ENCODE data around the gene AMMECR1. TPM values are rescaled to one million over a fixed set of nuclear protein-coding genes. Genes with fewer than 3 reads are reported as not detected.

AMMECR1 gene
- total and polyA plus RNA-seq, 2 of the 8 experiments (the other 6 are each of a cell fraction or from before 2014, with no cell fraction given), result 10.2 to 21.2 TPM

GRCh38 chrX:110167952-110168451 is 149.9 kb downstream of the AMMECR1 start:
- Histone ChIP-seq H3K23ac (ENCODE audit: insufficient read length) (no peak overlapping the region), H3K27me3 (replicated peaks in 1 of 4; ENCODE audit: control insufficient read depth in 3 of 4, extremely low read depth in 1 of 4, insufficient read depth in 3 of 4, low read length in 3 of 4) (no peaks in the 10 kb centered on the region), H3K27ac (ENCODE audit: low read depth, low read length) (no peak overlapping the region), H3K4me2 (ENCODE audit: insufficient read depth in 1 of 2, low read depth in 2 of 2, low read length in 2 of 2) (no peak overlapping the region), H3K56ac (replicated peaks; ENCODE audit: insufficient read length, low read depth, low read length) (no peak overlapping the region), H4K20me1 (replicated peaks in 1 of 2; ENCODE audit: control insufficient read depth in 1 of 2, insufficient read depth in 2 of 2, low read length in 2 of 2) (peaks cover 0 to 4% of the 10 kb centered on the region in 2 experiments), H3K4ac (replicated peaks; ENCODE audit: insufficient read length, low read depth, low read length) (no peak overlapping the region), H3K9me3 (ENCODE audit: insufficient read depth in 2 of 2, low read depth in 1 of 2, low read length in 1 of 2) (no peaks in the 10 kb centered on the region), H3K14ac (ENCODE audit: insufficient read length) (no peak overlapping the region), H3K23me2 (ENCODE audit: low read depth, low read length) (no peaks in the 10 kb centered on the region), H4K5ac (ENCODE audit: insufficient read length, low read depth, low read length) (no peak overlapping the region), H3K79me2 (ENCODE audit: control insufficient read depth in 1 of 2, insufficient read depth in 2 of 2, low read length in 2 of 2) (no peaks in the 10 kb centered on the region), H2BK120ac (replicated peaks; ENCODE audit: low read depth, low read length) (no peak overlapping the region), H3K79me1 (ENCODE audit: low read depth, low read length) (no peaks in the 10 kb centered on the region), H2AFZ (ENCODE audit: low read length) (no peak overlapping the region), H4K8ac (ENCODE audit: extremely low read depth, insufficient read depth, low read length) (no peak overlapping the region), H2BK20ac (ENCODE audit: low read length) (no peak overlapping the region), H3K36me3 (ENCODE audit: control insufficient read depth in 2 of 4, insufficient read depth in 4 of 4, low read length in 3 of 4) (no peaks in the 10 kb centered on the region), H3K18ac (ENCODE audit: extremely low read depth, low read length) (no peak overlapping the region), H3K4me3 (ENCODE audit: extremely low read depth in 1 of 4, insufficient read depth in 2 of 4, low read depth in 3 of 4, low read length in 4 of 4) (no peak overlapping the region), H2AK5ac (ENCODE audit: low read depth, low read length) (0 out of 2 replicates have a peak overlapping the region, but pooled peaks have one; percentile 39), H2BK5ac (ENCODE audit: low read depth, low read length) (no peak overlapping the region), H3K9ac (replicated peaks in 1 of 4; ENCODE audit: extremely low read depth in 1 of 4, low read depth in 3 of 4, low read length in 3 of 4) (no peak overlapping the region), H2BK12ac (ENCODE audit: low read depth, low read length) (no peak overlapping the region), H3K4me1 (replicated peaks in 1 of 4; ENCODE audit: control insufficient read depth in 3 of 4, insufficient read depth in 4 of 4, low read length in 3 of 4) (0 out of 7 replicates have a peak, but pooled peaks cover 0 to 3% (median 0%) of the 10 kb centered on the region in 4 experiments), H4K91ac (replicated peaks; ENCODE audit: insufficient read length, low read length) (no peak overlapping the region), H2BK15ac (ENCODE audit: low read length) (no peak overlapping the region)
- DNase-seq (ENCODE audit: low read depth in 1 of 2, low spot score in 2 of 2) (peak in 1 of 2 experiments; percentile 75), FAIRE-seq (no peak)
- TF ChIP-seq SIX5 (IDR thresholded peaks at IDR 0.05; ENCODE audit: low read depth, low read length) (no peak), CTCF (IDR thresholded peaks at IDR 0.05; ENCODE audit: control extremely low read depth in 1 of 3, insufficient read depth in 1 of 3, low read depth in 1 of 3, low read length in 3 of 3) (peak; percentile 67 to 76 (median 72)), RAD21 (IDR thresholded peaks at IDR 0.05 in 1 of 2, conservative IDR thresholded peaks at IDR 0.05 in 1 of 2; ENCODE audit: low read depth in 2 of 2, low read length in 2 of 2) (peak; percentile 45 to 65; a peak in 3 of 4 replicates)
- ChIA-PET CTCF (ENCODE audit: partially characterized antibody) (interaction anchor here (0.7 to 34.1 kb wide), 24 partner anchors 8 to 264 kb away, joined by 3 to 742 read pairs (median 4); no protein-coding TSS in a partner anchor), POLR2A (ENCODE audit: partially characterized antibody) (interaction anchor here (1.0 kb wide), 1 partner anchor 240 kb away, joined by 3 read pairs; no protein-coding TSS in a partner anchor)
- WGBS, 2 experiments (ENCODE audit: extremely low coverage in 1 of 2, insufficient coverage in 1 of 2, insufficient read length in 1 of 2, insufficient replicate concordance in 2 of 2, low coverage in 1 of 2, low lambda C conversion rate in 2 of 2, missing lambda C conversion rate in 1 of 2), result 49% methylated on average over 3 of the region's 9 CpGs; no CpG with 5 or more reads in 1 of the 2 experiments
